ENCODE measurements around the gene GRIN2D.

Gene GRIN2D

DNA sequence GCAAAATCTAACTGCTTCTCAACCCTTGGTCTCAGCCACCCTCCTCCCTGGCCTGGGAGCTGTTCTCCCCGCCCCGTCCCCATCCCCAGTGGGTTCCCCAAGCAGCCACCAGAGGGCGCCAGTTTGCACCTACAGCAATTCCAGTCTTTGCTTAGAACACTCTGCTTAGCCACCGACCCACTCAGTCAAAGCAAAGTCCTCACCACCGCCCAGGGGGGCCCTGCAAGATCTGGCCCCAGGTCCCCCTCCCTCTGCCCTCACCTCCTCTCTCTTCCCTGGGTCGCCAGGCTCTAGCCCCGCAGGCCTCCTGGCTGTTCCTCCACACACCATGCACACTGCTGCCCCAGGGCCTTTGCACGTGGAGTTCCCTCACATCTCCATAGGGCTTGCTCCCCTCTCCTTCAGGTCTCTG is 42.1 kb upstream of the GRIN2D start (continued):
- no peak for TF ChIP-seq ZNF169 (tag by site-specific recombination; IDR thresholded peaks at IDR 0.05)
- no peak for TF ChIP-seq ZNF549 (tag by site-specific recombination; IDR thresholded peaks at IDR 0.05)
- TF ChIP-seq YY2 (tag by site-specific recombination; IDR thresholded peaks at IDR 0.05), result 0 out of 2 replicates have a peak, but pooled peaks have one; percentile 8
- TF ChIP-seq, protein P1, sequence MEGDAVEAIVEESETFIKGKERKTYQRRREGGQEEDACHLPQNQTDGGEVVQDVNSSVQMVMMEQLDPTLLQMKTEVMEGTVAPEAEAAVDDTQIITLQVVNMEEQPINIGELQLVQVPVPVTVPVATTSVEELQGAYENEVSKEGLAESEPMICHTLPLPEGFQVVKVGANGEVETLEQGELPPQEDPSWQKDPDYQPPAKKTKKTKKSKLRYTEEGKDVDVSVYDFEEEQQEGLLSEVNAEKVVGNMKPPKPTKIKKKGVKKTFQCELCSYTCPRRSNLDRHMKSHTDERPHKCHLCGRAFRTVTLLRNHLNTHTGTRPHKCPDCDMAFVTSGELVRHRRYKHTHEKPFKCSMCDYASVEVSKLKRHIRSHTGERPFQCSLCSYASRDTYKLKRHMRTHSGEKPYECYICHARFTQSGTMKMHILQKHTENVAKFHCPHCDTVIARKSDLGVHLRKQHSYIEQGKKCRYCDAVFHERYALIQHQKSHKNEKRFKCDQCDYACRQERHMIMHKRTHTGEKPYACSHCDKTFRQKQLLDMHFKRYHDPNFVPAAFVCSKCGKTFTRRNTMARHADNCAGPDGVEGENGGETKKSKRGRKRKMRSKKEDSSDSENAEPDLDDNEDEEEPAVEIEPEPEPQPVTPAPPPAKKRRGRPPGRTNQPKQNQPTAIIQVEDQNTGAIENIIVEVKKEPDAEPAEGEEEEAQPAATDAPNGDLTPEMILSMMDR (tag by site-specific recombination; IDR thresholded peaks at IDR 0.05), result peak; percentile 80
- TF ChIP-seq ZNF777 (tag by site-specific recombination; IDR thresholded peaks at IDR 0.05; ENCODE audit: borderline replicate concordance), result no peak
- TF ChIP-seq ZNF16 (tag by site-specific recombination; IDR thresholded peaks at IDR 0.05; ENCODE audit: low read depth), result no peak
- TF ChIP-seq ZNF473 (tag by site-specific recombination; IDR thresholded peaks at IDR 0.05), result no peak
- no peak for TF ChIP-seq ZIC2 (tag by site-specific recombination; IDR thresholded peaks at IDR 0.05)
- no peak for TF ChIP-seq ZNF521 (tag by site-specific recombination; IDR thresholded peaks at IDR 0.05)
- TF ChIP-seq KLF9 (tag by site-specific recombination; IDR thresholded peaks at IDR 0.05; ENCODE audit: low read depth), result no peak
- TF ChIP-seq ZNF48 (tag by site-specific recombination; IDR thresholded peaks at IDR 0.05), result no peak
- no peak for TF ChIP-seq ZFHX2 (tag by site-specific recombination; conservative IDR thresholded peaks at IDR 0.05)

DNA sequence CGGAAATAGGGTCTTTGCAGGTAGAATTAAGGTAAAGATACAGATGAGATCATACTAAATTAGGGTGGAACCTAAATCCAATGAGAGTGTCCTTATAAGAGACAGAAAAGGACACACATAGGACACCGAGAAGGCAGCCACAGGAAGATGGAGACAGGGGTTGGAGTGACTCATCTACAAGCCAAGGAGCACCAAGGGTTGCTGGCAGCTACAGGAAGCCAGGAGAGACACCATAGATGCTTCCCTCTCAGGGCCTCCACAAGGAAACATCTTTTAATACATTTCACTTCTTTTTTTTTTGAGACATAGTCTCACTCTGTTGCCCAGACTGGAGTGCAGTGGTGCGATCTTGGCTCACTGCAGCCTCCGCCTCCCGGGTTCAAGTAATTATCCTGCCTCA is 39.8 kb upstream of the GRIN2D start:
- Histone ChIP-seq H3K4me1 (ENCODE audit: control insufficient read depth, insufficient read depth, low read length) (no peaks in the 10 kb centered on the region), H3K9me3 (ENCODE audit: control insufficient read depth, insufficient read depth, low read depth, low read length) (no peaks in the 10 kb centered on the region), H3K27ac (ENCODE audit: extremely low read depth, low read depth, low read length) (no peak overlapping the region), H3K4me3 (ENCODE audit: low read depth, low read length) (no peak overlapping the region), H3K36me3 (ENCODE audit: control insufficient read depth in 2 of 2, insufficient read depth in 1 of 2, low read length in 2 of 2) (no peaks in the 10 kb centered on the region; a peak in 1 of 3 replicates)
- POLR2A ChIA-PET, result interaction anchor here (1.2 kb wide), 2 partner anchors 9 to 28 kb away, joined by 3 to 5 read pairs; partner anchors contain the start of gene EMP3
- CTCF ChIA-PET, result interaction anchor here (0.6 to 0.7 kb wide), 2 partner anchors 35 to 136 kb away, joined by 3 to 5 read pairs; no protein-coding TSS in a partner anchor
- no peak for TF ChIP-seq KLF10 (tag by site-specific recombination; IDR thresholded peaks at IDR 0.05)
- TF ChIP-seq, protein P2, sequence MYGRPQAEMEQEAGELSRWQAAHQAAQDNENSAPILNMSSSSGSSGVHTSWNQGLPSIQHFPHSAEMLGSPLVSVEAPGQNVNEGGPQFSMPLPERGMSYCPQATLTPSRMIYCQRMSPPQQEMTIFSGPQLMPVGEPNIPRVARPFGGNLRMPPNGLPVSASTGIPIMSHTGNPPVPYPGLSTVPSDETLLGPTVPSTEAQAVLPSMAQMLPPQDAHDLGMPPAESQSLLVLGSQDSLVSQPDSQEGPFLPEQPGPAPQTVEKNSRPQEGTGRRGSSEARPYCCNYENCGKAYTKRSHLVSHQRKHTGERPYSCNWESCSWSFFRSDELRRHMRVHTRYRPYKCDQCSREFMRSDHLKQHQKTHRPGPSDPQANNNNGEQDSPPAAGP (tag by site-specific recombination; IDR thresholded peaks at IDR 0.05), result no peak
- TF ChIP-seq, protein P3, sequence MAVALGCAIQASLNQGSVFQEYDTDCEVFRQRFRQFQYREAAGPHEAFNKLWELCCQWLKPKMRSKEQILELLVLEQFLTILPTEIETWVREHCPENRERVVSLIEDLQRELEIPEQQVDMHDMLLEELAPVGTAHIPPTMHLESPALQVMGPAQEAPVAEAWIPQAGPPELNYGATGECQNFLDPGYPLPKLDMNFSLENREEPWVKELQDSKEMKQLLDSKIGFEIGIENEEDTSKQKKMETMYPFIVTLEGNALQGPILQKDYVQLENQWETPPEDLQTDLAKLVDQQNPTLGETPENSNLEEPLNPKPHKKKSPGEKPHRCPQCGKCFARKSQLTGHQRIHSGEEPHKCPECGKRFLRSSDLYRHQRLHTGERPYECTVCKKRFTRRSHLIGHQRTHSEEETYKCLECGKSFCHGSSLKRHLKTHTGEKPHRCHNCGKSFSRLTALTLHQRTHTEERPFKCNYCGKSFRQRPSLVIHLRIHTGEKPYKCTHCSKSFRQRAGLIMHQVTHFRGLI (tag by site-specific recombination; IDR thresholded peaks at IDR 0.05), result no peak
- TF ChIP-seq ZNF148 (tag by site-specific recombination; IDR thresholded peaks at IDR 0.05; ENCODE audit: borderline replicate concordance), result no peak
- no peak for TF ChIP-seq ZNF785 (tag by site-specific recombination; IDR thresholded peaks at IDR 0.05)
- TF ChIP-seq, protein P4, sequence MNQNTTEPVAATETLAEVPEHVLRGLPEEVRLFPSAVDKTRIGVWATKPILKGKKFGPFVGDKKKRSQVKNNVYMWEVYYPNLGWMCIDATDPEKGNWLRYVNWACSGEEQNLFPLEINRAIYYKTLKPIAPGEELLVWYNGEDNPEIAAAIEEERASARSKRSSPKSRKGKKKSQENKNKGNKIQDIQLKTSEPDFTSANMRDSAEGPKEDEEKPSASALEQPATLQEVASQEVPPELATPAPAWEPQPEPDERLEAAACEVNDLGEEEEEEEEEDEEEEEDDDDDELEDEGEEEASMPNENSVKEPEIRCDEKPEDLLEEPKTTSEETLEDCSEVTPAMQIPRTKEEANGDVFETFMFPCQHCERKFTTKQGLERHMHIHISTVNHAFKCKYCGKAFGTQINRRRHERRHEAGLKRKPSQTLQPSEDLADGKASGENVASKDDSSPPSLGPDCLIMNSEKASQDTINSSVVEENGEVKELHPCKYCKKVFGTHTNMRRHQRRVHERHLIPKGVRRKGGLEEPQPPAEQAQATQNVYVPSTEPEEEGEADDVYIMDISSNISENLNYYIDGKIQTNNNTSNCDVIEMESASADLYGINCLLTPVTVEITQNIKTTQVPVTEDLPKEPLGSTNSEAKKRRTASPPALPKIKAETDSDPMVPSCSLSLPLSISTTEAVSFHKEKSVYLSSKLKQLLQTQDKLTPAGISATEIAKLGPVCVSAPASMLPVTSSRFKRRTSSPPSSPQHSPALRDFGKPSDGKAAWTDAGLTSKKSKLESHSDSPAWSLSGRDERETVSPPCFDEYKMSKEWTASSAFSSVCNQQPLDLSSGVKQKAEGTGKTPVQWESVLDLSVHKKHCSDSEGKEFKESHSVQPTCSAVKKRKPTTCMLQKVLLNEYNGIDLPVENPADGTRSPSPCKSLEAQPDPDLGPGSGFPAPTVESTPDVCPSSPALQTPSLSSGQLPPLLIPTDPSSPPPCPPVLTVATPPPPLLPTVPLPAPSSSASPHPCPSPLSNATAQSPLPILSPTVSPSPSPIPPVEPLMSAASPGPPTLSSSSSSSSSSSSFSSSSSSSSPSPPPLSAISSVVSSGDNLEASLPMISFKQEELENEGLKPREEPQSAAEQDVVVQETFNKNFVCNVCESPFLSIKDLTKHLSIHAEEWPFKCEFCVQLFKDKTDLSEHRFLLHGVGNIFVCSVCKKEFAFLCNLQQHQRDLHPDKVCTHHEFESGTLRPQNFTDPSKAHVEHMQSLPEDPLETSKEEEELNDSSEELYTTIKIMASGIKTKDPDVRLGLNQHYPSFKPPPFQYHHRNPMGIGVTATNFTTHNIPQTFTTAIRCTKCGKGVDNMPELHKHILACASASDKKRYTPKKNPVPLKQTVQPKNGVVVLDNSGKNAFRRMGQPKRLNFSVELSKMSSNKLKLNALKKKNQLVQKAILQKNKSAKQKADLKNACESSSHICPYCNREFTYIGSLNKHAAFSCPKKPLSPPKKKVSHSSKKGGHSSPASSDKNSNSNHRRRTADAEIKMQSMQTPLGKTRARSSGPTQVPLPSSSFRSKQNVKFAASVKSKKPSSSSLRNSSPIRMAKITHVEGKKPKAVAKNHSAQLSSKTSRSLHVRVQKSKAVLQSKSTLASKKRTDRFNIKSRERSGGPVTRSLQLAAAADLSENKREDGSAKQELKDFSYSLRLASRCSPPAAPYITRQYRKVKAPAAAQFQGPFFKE (tag by site-specific recombination; IDR thresholded peaks at IDR 0.05; ENCODE audit: borderline replicate concordance), result no peak
- TF ChIP-seq, protein P5, sequence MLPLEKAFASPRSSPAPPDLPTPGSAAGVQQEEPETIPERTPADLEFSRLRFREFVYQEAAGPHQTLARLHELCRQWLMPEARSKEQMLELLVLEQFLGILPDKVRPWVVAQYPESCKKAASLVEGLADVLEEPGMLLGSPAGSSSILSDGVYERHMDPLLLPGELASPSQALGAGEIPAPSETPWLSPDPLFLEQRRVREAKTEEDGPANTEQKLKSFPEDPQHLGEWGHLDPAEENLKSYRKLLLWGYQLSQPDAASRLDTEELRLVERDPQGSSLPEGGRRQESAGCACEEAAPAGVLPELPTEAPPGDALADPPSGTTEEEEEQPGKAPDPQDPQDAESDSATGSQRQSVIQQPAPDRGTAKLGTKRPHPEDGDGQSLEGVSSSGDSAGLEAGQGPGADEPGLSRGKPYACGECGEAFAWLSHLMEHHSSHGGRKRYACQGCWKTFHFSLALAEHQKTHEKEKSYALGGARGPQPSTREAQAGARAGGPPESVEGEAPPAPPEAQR (tag by site-specific recombination; IDR thresholded peaks at IDR 0.05), result no peak
